ENCODE data around the gene ESR1.

The ESR1 gene

GRCh38 chr6:152143359-152143758, 335.9 kb downstream of the ESR1 start:
- no peak for DNase-seq

DNA sequence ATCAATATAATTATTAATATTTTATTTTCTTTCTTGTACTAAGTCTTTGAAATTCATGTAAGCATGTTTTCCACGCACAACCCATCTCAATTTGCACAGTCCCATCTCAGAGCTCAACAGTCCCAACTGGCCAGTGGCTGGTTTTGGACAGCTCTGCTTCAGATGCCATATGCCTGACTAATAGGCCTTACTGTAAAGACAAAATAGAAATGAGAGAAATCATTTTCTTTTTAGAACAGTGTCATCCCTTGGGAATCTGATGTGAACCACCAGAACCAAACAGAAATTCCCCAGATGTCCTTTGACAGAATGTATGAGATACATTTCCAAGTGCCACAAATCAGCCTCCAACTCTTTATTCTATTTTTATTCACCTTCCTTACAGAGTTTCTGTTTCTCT, 338.9 kb downstream of the ESR1 start:
- no peak for DNase-seq

GRCh38 chr6:152147269-152147668, 339.8 kb downstream of the ESR1 start:
- no peak for DNase-seq

DNA sequence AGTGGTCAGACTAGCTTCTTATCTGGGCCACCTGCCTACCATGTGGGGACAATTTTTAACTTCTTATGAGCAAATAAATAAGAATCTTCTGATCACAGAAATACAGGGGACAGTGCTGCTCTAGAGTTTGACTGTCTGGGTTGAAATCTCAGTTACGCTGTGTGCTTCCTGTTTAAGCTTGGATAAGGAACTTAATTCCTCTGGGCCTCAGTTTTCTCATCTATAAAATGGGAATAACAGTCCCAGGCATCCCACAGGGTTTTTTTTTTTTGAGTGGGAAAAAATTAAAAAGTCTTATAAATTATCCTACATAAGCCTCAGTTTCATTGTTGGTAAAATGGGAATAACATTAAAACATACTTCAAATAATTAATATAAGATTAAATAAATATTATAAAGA, 340.9 kb downstream of the ESR1 start:
- no peak for DNase-seq

DNA sequence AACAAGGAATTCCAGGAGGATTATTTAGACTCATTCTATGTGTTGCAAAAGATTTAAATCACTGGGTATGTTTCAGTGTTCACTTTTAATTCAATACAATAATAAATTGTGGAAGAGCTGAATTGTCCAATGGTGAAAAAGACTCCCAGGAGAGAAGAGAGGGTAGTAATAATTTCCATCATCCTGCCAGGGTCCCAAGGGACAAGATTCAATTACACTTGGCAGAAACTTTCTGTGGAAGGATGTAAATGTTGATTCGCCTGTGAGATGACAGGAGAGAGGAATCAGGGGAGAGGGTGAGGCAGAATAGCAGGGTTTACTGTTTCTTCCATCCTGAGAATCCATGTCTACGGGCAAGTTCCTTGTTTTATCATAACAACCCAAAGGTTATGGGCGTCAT, 342.7 kb downstream of the ESR1 start:
- no peak for DNase-seq

- DNase-seq: no peak
Observed at GRCh38 chr6:152151920-152152319, 344.4 kb downstream of the ESR1 start.

DNA sequence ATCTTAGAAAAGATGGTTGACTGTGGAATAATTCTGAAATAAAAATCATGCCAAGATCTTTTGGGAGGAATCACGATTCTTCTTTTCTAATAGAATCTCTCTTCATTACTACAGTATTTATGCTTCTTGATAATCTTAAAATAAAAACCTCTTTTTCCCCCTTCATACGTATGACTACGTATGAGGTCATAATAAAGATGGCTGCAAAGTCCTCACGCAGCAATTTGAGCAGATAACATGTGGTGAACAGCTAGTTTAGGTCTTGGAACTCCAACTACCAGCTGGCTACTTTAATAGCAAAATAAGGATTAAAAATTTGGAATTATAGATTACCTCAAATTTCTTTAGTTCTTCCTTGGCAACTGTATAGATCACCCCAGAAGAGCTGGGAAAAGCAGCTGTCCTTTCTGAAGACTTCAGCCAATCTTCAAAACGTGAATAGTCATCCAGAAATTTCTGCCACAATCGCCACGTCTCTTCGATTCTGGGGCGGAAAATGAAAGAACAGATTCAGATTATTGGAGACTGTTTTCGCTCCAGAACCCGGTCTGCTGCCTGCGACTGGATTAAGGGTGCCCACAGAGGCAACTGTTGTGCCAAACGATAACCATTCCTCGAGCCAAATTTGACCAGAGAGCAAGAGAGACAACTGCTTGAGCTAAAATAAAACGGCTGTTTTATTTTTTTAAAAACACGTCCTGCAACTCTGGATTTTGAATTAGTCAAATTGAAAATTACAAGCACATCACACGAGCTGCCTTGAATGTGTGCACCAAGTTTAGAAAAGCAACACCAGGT, 347.3 kb downstream of the ESR1 start:
- DNase-seq: no peak

DNA sequence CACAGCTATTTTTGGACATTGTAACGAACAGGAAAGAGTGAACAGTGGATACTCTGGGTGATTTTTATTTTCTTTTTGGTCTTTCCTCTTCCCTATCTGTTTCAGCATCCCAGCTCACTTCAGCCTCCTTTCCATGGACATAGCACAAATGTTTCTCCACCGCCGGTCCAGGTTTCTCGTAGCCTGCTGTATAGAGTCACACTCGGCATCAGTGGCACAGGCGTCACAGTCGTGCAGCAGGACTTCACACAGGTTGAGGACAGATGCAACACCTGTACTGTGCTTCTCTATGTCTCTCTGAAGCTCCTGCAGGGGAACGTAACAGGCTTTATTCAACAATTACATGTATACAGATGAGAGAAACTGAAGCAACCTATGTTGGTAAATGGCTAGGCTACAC, 348.3 kb downstream of the ESR1 start:
- no peak for DNase-seq

DNA sequence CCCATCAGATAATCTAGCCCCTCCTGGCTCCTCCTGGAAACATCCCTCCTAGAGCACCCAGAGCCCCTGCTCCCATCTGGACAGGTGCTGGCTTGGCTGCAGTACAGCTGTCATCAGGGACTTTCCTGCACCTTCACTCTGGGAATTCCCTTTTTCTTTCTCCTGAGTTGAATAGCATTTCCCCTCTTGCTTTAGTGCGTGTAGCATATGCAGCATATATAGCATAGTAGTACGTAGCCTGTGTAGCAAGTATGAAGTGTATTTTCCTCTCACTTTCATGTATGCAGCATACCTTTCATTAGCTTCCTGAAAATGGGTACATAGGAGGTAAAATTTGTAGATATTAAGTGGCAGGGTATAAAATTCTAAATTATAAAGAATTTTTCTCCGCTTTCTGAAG, 352.9 kb downstream of the ESR1 start:
- no peak for DNase-seq

DNA sequence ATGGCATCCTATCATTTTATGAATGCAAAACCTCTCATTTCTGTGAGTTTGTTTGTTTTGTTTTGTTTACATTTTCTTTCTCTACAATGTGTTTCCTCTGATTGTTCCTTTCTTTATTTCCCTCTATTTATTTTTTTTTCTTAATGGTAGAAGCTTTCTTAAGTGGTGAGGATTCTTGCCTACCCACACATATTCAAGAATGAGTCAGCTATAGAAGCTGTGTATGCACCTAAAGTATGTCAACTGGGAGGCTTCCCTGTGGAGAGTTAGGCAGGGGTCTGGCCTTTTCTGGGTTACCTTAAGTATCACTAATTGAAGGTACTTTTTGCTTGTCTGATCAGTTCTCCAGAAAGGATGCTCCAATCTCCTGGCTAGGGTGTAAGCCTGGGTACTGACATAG, 354.0 kb downstream of the ESR1 start:
- DNase-seq: no peak

DNA sequence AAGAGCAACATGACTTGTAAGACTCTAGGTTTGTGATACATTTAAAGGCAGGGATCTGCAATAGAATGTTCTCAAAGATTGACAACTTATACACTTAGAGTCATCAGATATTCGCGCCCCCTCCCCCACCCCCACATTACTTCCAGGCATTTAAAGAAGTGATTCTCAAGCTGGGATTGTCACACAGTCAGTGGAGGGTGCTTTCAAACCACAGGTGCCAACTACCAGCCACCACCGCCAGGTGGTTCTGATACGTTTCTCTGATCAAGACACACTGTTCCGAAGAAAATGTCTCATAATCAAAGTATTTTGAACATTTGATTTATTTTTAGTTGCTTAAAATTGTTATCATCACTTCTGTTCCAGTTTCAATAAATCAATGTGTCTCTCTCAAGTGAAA, 357.5 kb downstream of the ESR1 start:
- DNase-seq: no peak

DNA sequence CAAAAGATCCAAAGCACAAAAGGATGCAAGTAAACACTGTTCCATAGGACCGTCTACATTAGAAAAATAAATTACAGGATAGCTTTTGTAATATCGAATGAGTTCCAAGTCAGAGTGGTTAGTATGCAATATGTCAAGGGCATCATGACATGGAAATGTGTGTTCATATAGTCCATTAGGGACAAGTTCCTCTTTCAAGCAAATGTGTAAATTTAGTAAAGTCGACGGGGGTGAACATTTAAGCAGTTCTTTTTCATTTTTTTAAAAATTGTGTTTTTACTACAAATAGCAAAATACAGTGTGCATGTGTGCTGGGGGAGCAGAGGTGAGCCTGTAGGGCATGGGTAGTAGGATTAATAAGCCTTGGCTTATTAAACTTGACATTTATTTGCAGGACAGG, 359.0 kb downstream of the ESR1 start:
- no peak for DNase-seq

- no peak for DNase-seq
Observed at GRCh38 chr6:152166897-152167296, 359.4 kb downstream of the ESR1 start.

DNA sequence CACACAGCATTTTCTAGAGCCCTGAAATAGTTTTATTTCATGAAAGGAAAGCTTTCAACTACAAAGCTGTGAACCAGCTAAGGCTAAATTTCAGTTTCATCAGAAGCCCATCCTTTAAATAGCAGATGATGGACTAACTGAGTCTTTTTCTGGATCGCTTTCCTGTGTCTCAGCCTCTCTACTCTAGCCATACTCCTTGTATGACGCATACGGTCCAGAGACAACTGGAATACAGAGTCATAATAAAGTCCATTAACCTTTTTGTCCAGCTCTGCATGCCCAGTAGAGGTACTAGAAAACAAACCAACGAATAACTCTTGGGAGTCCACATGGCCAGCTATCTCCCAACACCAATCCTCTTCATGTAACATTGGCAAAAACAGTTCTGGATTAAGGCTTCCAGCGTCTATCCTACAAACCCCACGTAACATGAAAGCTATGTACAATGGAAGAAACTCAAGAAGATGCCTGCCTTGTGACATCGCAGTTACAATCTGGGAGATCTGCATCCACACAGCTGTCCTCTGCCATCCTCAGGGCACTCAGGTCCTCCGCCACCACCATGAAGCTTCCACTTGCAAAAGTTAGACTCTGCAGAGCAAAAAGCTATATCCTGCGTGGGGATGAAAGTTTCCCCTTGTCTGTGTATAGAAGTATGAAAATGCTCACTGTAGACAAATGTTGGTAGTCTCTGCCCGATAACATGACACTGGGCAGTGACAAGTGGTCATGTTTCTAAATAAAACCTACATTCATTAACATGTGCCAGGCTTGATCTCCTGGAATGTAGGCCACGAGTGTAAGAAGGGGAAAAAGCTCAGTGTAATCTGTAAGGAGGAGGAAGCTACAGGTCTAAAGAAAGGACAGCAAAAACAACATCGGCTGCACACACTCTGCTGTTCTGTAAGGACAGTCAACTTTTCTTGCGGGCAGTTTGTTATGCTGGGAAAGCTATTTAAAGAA, 360.4 kb downstream of the ESR1 start:
- no peak for DNase-seq

GRCh38 chr6:152170313-152170701, 362.8 kb downstream of the ESR1 start:
- no peak for DNase-seq

DNA sequence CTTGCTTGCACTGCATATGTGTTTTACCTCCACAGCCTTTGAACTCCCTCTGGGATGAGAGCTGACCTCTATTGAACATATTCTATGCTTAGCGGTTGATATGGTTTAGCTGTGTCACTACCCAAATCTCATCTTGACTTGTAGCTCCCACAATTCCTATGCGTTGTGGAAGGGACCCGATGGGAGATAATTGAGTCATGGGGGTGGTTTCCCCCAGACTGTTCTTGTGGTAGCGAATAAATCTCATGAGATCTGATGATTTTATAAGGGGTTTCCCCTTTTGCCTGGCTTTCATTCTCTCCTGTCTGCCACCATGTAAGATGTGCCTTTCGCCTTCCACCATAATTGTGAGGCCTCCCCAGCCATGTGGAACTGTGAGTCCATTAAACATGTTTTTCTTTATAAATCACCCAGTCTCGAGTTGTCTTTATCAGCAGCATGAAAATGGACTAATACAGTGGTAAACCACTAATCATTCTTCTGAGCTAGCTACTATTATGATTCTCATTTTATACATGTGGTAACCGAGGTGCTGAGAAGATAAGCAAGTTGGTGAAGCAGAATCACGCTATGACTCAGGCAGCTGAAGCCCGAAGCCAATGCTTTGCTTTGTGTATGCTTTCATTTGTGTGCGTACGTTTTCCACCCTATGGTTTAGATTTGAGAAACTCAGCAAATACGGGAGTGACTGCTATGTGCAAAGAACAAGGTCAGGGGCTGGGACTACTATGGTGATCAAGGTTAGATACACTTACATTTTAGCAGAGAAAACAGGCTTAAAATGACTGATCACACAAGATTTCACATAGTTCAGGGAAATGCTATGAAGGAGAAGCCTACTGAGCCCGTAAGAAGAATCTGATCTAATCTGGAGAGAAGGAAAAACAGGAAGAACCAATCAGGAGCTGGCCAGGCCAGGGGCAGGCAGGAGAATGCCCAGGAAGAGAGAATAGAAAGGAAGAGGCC, 363.5 kb downstream of the ESR1 start:
- no peak for DNase-seq

DNA sequence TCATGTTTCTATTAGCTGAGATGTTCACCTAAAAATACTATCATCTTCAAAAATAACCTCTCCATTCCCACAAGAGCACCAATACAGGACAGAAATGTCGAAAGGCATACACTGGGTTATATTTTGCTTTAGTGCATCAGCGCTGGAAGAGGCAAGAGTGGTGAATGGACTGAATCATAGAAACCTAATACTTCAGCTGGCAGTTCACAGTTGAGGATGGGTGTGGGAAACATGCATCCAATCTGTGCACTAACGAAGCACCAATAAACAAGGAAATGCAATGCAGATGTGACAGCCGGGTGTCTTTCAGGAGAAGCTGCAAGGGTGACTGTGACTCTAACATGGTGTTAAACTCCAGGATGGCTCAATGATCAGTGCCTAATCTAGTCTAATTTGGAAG, 365.8 kb downstream of the ESR1 start:
- DNase-seq: no peak

- no peak for DNase-seq
Observed at GRCh38 chr6:152173957-152174356, 366.5 kb downstream of the ESR1 start.

DNA sequence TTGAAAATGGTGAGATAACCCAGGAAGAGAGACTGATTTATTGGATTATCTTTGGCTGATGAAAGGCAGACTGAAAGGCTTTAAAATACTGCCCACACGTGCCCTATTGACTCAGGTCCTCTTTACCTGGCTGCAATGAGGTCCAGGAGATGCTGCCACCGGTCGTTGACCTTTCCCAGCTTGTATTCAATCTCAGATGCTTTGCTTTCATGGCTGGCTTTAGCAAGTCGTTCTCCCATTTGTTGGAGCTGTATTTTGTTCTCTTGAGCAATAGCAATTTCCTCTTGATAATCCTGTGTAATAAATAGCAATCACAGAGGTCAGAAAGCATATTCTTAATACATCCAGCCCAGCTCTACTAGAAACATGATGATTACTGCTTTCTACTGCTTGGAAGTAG, 368.8 kb downstream of the ESR1 start:
- no peak for DNase-seq

Data from left hindlimb (tissue), 1 donor.